ENCODE measurements around the gene MED15. TPM values are rescaled to one million over a fixed set of nuclear protein-coding genes. Genes with fewer than 3 reads are reported as not detected.

Gene MED15
- total and polyA plus RNA-seq, 10 of the 15 experiments (the other 5 are each of a cell fraction or from before 2014, with no cell fraction given) = 1.4 to 75.2 (median 26.9) TPM

GRCh38 chr22:20573176-20573832, 65.9 kb downstream of the MED15 start:
- H3K9ac ChIP-seq (ENCODE audit: control insufficient read depth, insufficient read depth, low read length) = no peak overlapping the region
- FAIRE-seq (no peak), ATAC-seq (no peak), DNase-seq (ENCODE audit: low read depth, low spot score) (no peak)
- in situ Hi-C loops (cut with MboI) (no loop called here), intact Hi-C loops (cut with micrococcal nuclease; ENCODE audit: unreplicated experiment) (no loop called here)
- no peak overlapping the region for H3K27ac ChIP-seq (ENCODE audit: control insufficient read depth, insufficient read depth)
- CTCF ChIA-PET = interaction anchor here (1.8 to 4.3 kb wide), 3 partner anchors 10 to 155 kb away, joined by 6 to 18 read pairs (median 11); no protein-coding TSS in a partner anchor
- H3K4me1 ChIP-seq (ENCODE audit: control insufficient read depth, insufficient read depth, low read length) = peaks cover 11% of the 10 kb centered on the region
- TF ChIP-seq RELA (IDR thresholded peaks at IDR 0.05; ENCODE audit: borderline replicate concordance, partially characterized antibody) (no peak), YBX1 (IDR thresholded peaks at IDR 0.05) (no peak), JUND (IDR thresholded peaks at IDR 0.05; ENCODE audit: low read depth, low read length) (no peak), ATF7 (IDR thresholded peaks at IDR 0.05; ENCODE audit: low read depth) (no peak), CHD1 (IDR thresholded peaks at IDR 0.05; ENCODE audit: low read depth, low read length) (no peak), TCF3 (IDR thresholded peaks at IDR 0.05; ENCODE audit: borderline replicate concordance, insufficient read depth, low read depth, low read length) (no peak)
- no peak overlapping the region for H3K4me2 ChIP-seq (ENCODE audit: control insufficient read depth, insufficient read depth)
- no peaks in the 10 kb centered on the region for H3K79me2 ChIP-seq (ENCODE audit: control insufficient read depth, insufficient read depth, low read length)
- no peak overlapping the region for H3K4me3 ChIP-seq
- H2AFZ ChIP-seq (ENCODE audit: control insufficient read depth, low read depth, low read length) = no peak overlapping the region
- WGBS (ENCODE audit: insufficient coverage, insufficient replicate concordance, low lambda C conversion rate, missing lambda C conversion rate) = 97% methylated on average over 8 of the region's 8 CpGs
- BruUV-seq (replicated peaks) = no TSS peak
- H3K9me3 ChIP-seq (replicated peaks; ENCODE audit: control insufficient read depth, insufficient read depth, low read length) = no peaks in the 10 kb centered on the region
- H3K27me3 ChIP-seq (replicated peaks in 1 of 2; ENCODE audit: control insufficient read depth in 2 of 2, insufficient read depth in 2 of 2, low read length in 1 of 2) = no peaks in the 10 kb centered on the region
- POLR2A ChIA-PET = no interaction called here
- SMC1A ChIA-PET (ENCODE audit: uncharacterized antibody, unreplicated experiment) = interaction anchor here (1.3 kb wide), 1 partner anchor 9 kb away, joined by 3 read pairs; no protein-coding TSS in a partner anchor
- peaks cover 43 to 60% of the 10 kb centered on the region in 2 experiments for H3K36me3 ChIP-seq (ENCODE audit: control insufficient read depth in 2 of 2, insufficient read depth in 2 of 2, low read length in 1 of 2)
- RAD21 ChIA-PET (ENCODE audit: unreplicated experiment) = no interaction called here
- H4K20me1 ChIP-seq (ENCODE audit: control insufficient read depth, insufficient read depth) = no peaks in the 10 kb centered on the region; the same call in none of the 2 replicates

All from GM12878 (cell line).